ENCODE data around the gene LYPD6.

The LYPD6 gene

DNA sequence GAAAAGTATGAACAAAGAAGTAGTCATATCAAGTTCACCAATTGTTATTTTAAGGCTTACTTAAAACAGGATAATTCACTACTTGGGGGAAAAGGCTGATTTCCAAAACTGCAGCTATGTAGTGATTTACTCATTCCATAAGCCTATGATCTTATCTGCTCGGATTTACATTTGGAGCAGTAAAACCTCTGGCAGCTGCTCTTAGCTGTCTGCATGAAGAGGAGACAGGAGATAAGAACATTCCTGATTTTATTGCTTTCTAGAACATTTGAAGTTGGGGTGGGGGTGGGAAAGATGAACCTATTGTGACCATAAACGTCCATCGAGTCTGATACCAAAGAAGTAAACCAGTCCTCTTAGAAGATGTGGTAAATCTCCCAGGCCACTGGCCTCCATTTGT, 136.2 kb downstream of the LYPD6 start:
- TF ChIP-seq ZBTB17 (tag by site-specific recombination; IDR thresholded peaks at IDR 0.05) (no peak), ZNF48 (tag by site-specific recombination; IDR thresholded peaks at IDR 0.05) (no peak), FEZF1 (tag by site-specific recombination; IDR thresholded peaks at IDR 0.05) (0 out of 2 replicates have a peak, but pooled peaks have one; percentile 35), ZNF311 (tag by site-specific recombination; IDR thresholded peaks at IDR 0.05; ENCODE audit: borderline replicate concordance) (no peak), KLF7 (tag by site-specific recombination; IDR thresholded peaks at IDR 0.05; ENCODE audit: borderline replicate concordance) (no peak), ZNF501 (tag by site-specific recombination; IDR thresholded peaks at IDR 0.05) (no peak), ZNF596 (tag by site-specific recombination; IDR thresholded peaks at IDR 0.05) (no peak), ZFP41 (tag by site-specific recombination; IDR thresholded peaks at IDR 0.05; ENCODE audit: borderline replicate concordance) (no peak), ZNF791 (tag by site-specific recombination; IDR thresholded peaks at IDR 0.05) (no peak), ZNF610 (tag by site-specific recombination; IDR thresholded peaks at IDR 0.05; ENCODE audit: borderline replicate concordance) (no peak), ZNF830 (tag by site-specific recombination; IDR thresholded peaks at IDR 0.05; ENCODE audit: low read depth) (no peak), TCF7L2 (IDR thresholded peaks at IDR 0.05; ENCODE audit: borderline replicate concordance, low read depth, low read length) (peak; percentile 71; the same call in 1 of the 2 replicates), ZNF670 (tag by site-specific recombination; IDR thresholded peaks at IDR 0.05; ENCODE audit: low read depth) (no peak)
- TF ChIP-seq, protein P1, sequence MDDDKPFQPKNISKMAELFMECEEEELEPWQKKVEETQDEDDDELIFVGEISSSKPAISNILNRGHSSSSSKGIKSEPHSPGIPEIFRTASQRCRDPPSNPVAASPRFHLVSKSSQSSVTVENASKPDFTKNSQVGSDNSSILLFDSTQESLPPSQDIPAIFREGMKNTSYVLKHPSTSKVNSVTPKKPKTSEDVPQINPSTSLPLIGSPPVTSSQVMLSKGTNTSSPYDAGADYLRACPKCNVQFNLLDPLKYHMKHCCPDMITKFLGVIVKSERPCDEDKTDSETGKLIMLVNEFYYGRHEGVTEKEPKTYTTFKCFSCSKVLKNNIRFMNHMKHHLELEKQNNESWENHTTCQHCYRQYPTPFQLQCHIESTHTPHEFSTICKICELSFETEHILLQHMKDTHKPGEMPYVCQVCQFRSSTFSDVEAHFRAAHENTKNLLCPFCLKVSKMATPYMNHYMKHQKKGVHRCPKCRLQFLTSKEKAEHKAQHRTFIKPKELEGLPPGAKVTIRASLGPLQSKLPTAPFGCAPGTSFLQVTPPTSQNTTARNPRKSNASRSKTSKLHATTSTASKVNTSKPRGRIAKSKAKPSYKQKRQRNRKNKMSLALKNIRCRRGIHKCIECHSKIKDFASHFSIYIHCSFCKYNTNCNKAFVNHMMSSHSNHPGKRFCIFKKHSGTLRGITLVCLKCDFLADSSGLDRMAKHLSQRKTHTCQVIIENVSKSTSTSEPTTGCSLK (tag by site-specific recombination; IDR thresholded peaks at IDR 0.05) = no peak
- TF ChIP-seq, protein P2, sequence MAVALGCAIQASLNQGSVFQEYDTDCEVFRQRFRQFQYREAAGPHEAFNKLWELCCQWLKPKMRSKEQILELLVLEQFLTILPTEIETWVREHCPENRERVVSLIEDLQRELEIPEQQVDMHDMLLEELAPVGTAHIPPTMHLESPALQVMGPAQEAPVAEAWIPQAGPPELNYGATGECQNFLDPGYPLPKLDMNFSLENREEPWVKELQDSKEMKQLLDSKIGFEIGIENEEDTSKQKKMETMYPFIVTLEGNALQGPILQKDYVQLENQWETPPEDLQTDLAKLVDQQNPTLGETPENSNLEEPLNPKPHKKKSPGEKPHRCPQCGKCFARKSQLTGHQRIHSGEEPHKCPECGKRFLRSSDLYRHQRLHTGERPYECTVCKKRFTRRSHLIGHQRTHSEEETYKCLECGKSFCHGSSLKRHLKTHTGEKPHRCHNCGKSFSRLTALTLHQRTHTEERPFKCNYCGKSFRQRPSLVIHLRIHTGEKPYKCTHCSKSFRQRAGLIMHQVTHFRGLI (tag by site-specific recombination; IDR thresholded peaks at IDR 0.05) = no peak
- TF ChIP-seq, protein P3, sequence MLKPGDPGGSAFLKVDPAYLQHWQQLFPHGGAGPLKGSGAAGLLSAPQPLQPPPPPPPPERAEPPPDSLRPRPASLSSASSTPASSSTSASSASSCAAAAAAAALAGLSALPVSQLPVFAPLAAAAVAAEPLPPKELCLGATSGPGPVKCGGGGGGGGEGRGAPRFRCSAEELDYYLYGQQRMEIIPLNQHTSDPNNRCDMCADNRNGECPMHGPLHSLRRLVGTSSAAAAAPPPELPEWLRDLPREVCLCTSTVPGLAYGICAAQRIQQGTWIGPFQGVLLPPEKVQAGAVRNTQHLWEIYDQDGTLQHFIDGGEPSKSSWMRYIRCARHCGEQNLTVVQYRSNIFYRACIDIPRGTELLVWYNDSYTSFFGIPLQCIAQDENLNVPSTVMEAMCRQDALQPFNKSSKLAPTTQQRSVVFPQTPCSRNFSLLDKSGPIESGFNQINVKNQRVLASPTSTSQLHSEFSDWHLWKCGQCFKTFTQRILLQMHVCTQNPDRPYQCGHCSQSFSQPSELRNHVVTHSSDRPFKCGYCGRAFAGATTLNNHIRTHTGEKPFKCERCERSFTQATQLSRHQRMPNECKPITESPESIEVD (tag by site-specific recombination; IDR thresholded peaks at IDR 0.05) = peak; percentile 27; the same call in 1 of the 2 replicates
- ChIA-PET POLR2A (interaction anchor here (0.6 to 1.3 kb wide), 4 partner anchors 44 to 178 kb away, joined by 3 to 5 read pairs (median 3); partner anchors contain the start of gene LYPD6), CTCF (interaction anchor here (0.6 to 0.7 kb wide), 4 partner anchors 36 to 152 kb away, joined by 3 to 6 read pairs (median 3); no protein-coding TSS in a partner anchor)
- H3K4me3 ChIP-seq (ENCODE audit: low read depth, low read length) = no peak overlapping the region
- H3K9me3 ChIP-seq (ENCODE audit: control insufficient read depth, insufficient read depth, low read depth, low read length) = no peaks in the 10 kb centered on the region
- no peak overlapping the region for H3K27ac ChIP-seq (ENCODE audit: extremely low read depth, low read depth, low read length)
- no peaks in the 10 kb centered on the region for H3K36me3 ChIP-seq (ENCODE audit: control insufficient read depth in 2 of 2, insufficient read depth in 1 of 2, low read length in 2 of 2)
- peaks cover 16% of the 10 kb centered on the region for H3K4me1 ChIP-seq (ENCODE audit: control insufficient read depth, insufficient read depth, low read length)

DNA sequence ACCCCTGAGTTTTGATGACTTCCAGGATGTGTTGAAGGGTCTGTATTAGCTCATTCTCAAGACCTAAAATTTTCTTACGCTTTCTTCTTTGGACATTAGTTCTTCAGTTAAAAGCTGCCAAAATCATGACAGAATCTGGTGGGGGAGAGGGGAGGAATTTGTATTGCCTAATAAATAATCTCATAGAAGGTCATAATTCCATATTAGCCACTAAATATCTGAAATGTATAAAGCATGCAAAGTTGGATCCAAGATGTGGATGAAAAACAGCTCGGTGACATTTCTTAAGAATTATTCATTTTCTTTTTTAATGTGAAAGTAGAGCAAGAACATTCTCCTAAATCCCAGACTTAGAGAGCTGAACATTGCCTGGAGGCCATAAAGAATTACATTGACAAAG, 137.0 kb downstream of the LYPD6 start:
- POLR2A ChIA-PET = interaction anchor here (0.6 to 1.3 kb wide), 4 partner anchors 16 to 337 kb away, joined by 3 to 6 read pairs (median 4); no protein-coding TSS in a partner anchor
- CTCF ChIA-PET = interaction anchor here (0.5 to 1.5 kb wide), 6 partner anchors 11 to 427 kb away, joined by 3 to 6 read pairs (median 4); no protein-coding TSS in a partner anchor
- peaks cover 16% of the 10 kb centered on the region for H3K4me1 ChIP-seq (ENCODE audit: control insufficient read depth, insufficient read depth, low read length)
- no peak for TF ChIP-seq ZNF654 (tag by site-specific recombination; IDR thresholded peaks at IDR 0.05; ENCODE audit: low read depth)
- no peak for TF ChIP-seq ZNF248 (tag by site-specific recombination; IDR thresholded peaks at IDR 0.05)
- TF ChIP-seq ZNF266 (tag by site-specific recombination; IDR thresholded peaks at IDR 0.05; ENCODE audit: low read depth) = no peak
- TF ChIP-seq YY1 (tag by site-specific recombination; IDR thresholded peaks at IDR 0.05) = no peak
- TF ChIP-seq ZFP3 (tag by site-specific recombination; IDR thresholded peaks at IDR 0.05; ENCODE audit: low read depth) = no peak
- no peak for TF ChIP-seq ZNF660 (tag by site-specific recombination; IDR thresholded peaks at IDR 0.05)
- TF ChIP-seq, protein P4, sequence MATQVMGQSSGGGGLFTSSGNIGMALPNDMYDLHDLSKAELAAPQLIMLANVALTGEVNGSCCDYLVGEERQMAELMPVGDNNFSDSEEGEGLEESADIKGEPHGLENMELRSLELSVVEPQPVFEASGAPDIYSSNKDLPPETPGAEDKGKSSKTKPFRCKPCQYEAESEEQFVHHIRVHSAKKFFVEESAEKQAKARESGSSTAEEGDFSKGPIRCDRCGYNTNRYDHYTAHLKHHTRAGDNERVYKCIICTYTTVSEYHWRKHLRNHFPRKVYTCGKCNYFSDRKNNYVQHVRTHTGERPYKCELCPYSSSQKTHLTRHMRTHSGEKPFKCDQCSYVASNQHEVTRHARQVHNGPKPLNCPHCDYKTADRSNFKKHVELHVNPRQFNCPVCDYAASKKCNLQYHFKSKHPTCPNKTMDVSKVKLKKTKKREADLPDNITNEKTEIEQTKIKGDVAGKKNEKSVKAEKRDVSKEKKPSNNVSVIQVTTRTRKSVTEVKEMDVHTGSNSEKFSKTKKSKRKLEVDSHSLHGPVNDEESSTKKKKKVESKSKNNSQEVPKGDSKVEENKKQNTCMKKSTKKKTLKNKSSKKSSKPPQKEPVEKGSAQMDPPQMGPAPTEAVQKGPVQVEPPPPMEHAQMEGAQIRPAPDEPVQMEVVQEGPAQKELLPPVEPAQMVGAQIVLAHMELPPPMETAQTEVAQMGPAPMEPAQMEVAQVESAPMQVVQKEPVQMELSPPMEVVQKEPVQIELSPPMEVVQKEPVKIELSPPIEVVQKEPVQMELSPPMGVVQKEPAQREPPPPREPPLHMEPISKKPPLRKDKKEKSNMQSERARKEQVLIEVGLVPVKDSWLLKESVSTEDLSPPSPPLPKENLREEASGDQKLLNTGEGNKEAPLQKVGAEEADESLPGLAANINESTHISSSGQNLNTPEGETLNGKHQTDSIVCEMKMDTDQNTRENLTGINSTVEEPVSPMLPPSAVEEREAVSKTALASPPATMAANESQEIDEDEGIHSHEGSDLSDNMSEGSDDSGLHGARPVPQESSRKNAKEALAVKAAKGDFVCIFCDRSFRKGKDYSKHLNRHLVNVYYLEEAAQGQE (tag by site-specific recombination; IDR thresholded peaks at IDR 0.05) = no peak
- no peak for TF ChIP-seq ZNF571 (tag by site-specific recombination; IDR thresholded peaks at IDR 0.05)
- TF ChIP-seq YY2 (tag by site-specific recombination; IDR thresholded peaks at IDR 0.05) = no peak
- no peak for TF ChIP-seq ZNF23 (tag by site-specific recombination; IDR thresholded peaks at IDR 0.05; ENCODE audit: borderline replicate concordance)
- no peak for TF ChIP-seq KLF8 (tag by site-specific recombination; IDR thresholded peaks at IDR 0.05)
- no peak for TF ChIP-seq ZNF747 (tag by site-specific recombination; IDR thresholded peaks at IDR 0.05)

More for the DNA sequence above, 137.0 kb downstream of the LYPD6 start:
- Histone ChIP-seq H3K9me3 (ENCODE audit: control insufficient read depth, insufficient read depth, low read depth, low read length) (no peaks in the 10 kb centered on the region), H3K27ac (ENCODE audit: extremely low read depth, low read depth, low read length) (no peak overlapping the region), H3K36me3 (ENCODE audit: control insufficient read depth in 2 of 2, insufficient read depth in 1 of 2, low read length in 2 of 2) (no peaks in the 10 kb centered on the region), H3K4me3 (ENCODE audit: low read depth, low read length) (no peak overlapping the region)
